Mesenchymal stem cell (in vitro differentiated cells and primary cell): ENCODE data around the gene CCDC102B.

ENCODE experiments used
- DNase-seq: peaks from one replicate; pipeline ENCODE4 v3.0.0-alpha.2; 2013
- H2AFZ ChIP-seq: one replicate; pipeline ENCODE4 v1.6.1; 2013; ENCODE audit warnings: low read depth, mild to moderate bottlenecking, control low read depth, inconsistent platforms, low read length, moderate library complexity
- H2AK5ac ChIP-seq: 2 replicates; pipeline ENCODE4 v1.6.1; 2013; ENCODE audit warnings: low read length, moderate library complexity, mild to moderate bottlenecking, inconsistent platforms; ENCODE audit not compliant: severe bottlenecking
- H2BK120ac ChIP-seq: one replicate; pipeline ENCODE4 v1.6.1; 2013; ENCODE audit warnings: low read depth, mild to moderate bottlenecking, inconsistent platforms, low read length, moderate library complexity
- H2BK12ac ChIP-seq, 2 experiments: one replicate each; pipeline ENCODE4 v1.6.1; 2013; ENCODE audit warnings: inconsistent platforms in 2 of 2, low read length in 2 of 2, mild to moderate bottlenecking in 2 of 2, moderate library complexity in 2 of 2, control low read depth in 1 of 2
- H2BK15ac ChIP-seq: one replicate; pipeline ENCODE4 v1.6.1; 2013; ENCODE audit warnings: mild to moderate bottlenecking, low read depth, inconsistent platforms; ENCODE audit not compliant: poor library complexity, severe bottlenecking
- H2BK5ac ChIP-seq: 2 replicates; pipeline ENCODE4 v1.6.1; 2013; ENCODE audit warnings: low read depth, mild to moderate bottlenecking, low read length, control low read depth, inconsistent platforms; ENCODE audit not compliant: poor library complexity, severe bottlenecking
- H3K14ac ChIP-seq, 2 experiments: one replicate each; pipeline ENCODE4 v1.6.1; 2013; ENCODE audit warnings: inconsistent platforms in 2 of 2, low read length in 2 of 2, control low read depth in 1 of 2, mild to moderate bottlenecking in 1 of 2, moderate library complexity in 1 of 2
- H3K18ac ChIP-seq, 2 experiments: one replicate each; pipeline ENCODE4 v1.6.1; 2013; ENCODE audit warnings: inconsistent platforms in 2 of 2, low read length in 2 of 2, control low read depth in 1 of 2, low read depth in 1 of 2, mild to moderate bottlenecking in 1 of 2
- H3K23ac ChIP-seq, 2 experiments: one replicate each; pipeline ENCODE4 v1.6.1; 2013; ENCODE audit warnings: inconsistent platforms in 2 of 2, low read length in 2 of 2, mild to moderate bottlenecking in 2 of 2, moderate library complexity in 2 of 2, control low read depth in 1 of 2
- H3K27ac ChIP-seq: 2 replicates; pipeline ENCODE4 v1.5.1; 2013; ENCODE audit warnings: mild to moderate bottlenecking, moderate library complexity, low read length, control low read depth, inconsistent platforms; ENCODE audit not compliant: poor library complexity, severe bottlenecking
- H3K27me3 ChIP-seq, 2 experiments: 2 replicates each; pipeline versions ENCODE4 v1.6.1 to v1.7.0; 2013; ENCODE audit warnings: low read length in 2 of 2, mild to moderate bottlenecking in 2 of 2, moderate library complexity in 2 of 2, control low read depth in 1 of 2, inconsistent platforms in 1 of 2; ENCODE audit not compliant: control insufficient read depth in 1 of 2, insufficient read depth in 1 of 2
- H3K36me3 ChIP-seq, 2 experiments: 2 replicates each; pipeline versions ENCODE4 v1.6.1 to v1.7.0; 2013; ENCODE audit warnings: low read length in 2 of 2, control low read depth in 1 of 2, inconsistent platforms in 1 of 2, low read depth in 1 of 2, mild to moderate bottlenecking in 1 of 2; ENCODE audit not compliant: insufficient read depth in 2 of 2, control insufficient read depth in 1 of 2
- H3K4ac ChIP-seq, 2 experiments: one replicate each; pipeline ENCODE4 v1.6.1; 2013; ENCODE audit warnings: inconsistent platforms in 2 of 2, low read length in 2 of 2, mild to moderate bottlenecking in 2 of 2, moderate library complexity in 2 of 2, control low read depth in 1 of 2, low read depth in 1 of 2
- H3K4me1 ChIP-seq: 2 replicates; pipeline ENCODE4 v1.6.1; 2013; ENCODE audit warnings: low read depth, low read length, control low read depth; ENCODE audit not compliant: control insufficient read depth, insufficient read depth
- H3K4me2 ChIP-seq: 2 replicates; pipeline ENCODE4 v1.6.1; 2013; ENCODE audit warnings: low read length, mild to moderate bottlenecking, inconsistent platforms; ENCODE audit not compliant: poor library complexity, severe bottlenecking
- H3K4me3 ChIP-seq, 2 experiments: 2 replicates each; pipeline versions ENCODE4 v1.5.1 to v1.7.0; 2013; ENCODE audit warnings: low read length in 2 of 2, mild to moderate bottlenecking in 2 of 2, control low read depth in 1 of 2, low read depth in 1 of 2; ENCODE audit not compliant: insufficient read depth in 1 of 2
- H3K79me1 ChIP-seq: replicated peaks from 2 replicates; pipeline ENCODE4 v1.6.1; 2013; ENCODE audit warnings: mild to moderate bottlenecking, control low read depth, low read length, inconsistent platforms; ENCODE audit not compliant: poor library complexity, severe bottlenecking
- H3K9ac ChIP-seq: 2 replicates; pipeline ENCODE4 v1.7.0; 2013; ENCODE audit warnings: mild to moderate bottlenecking, low read length, moderate library complexity
- H3K9me3 ChIP-seq: 2 replicates; pipeline ENCODE4 v1.7.0; 2013; ENCODE audit warnings: mild to moderate bottlenecking, low read length; ENCODE audit not compliant: control insufficient read depth
- H4K8ac ChIP-seq: one replicate; pipeline ENCODE4 v1.6.1; 2013; ENCODE audit warnings: inconsistent platforms, mild to moderate bottlenecking, low read length, moderate library complexity
- H4K91ac ChIP-seq: one replicate; pipeline ENCODE4 v1.6.1; 2013; ENCODE audit warnings: mild to moderate bottlenecking, low read length, inconsistent platforms
- WGBS: methylation state at CpG from one replicate; pipeline ENCODE4 v1.1.7; 2013; ENCODE audit warnings: mixed read lengths; 5-methylcytosine and 5-hydroxymethylcytosine counted together

Gene CCDC102B

GRCh38 chr18:68764016-68764415 is 33.9 kb upstream of the CCDC102B start:
- no peak overlapping the region for H2BK15ac ChIP-seq
- H3K4me3 ChIP-seq = no peak overlapping the region
- H3K27me3 ChIP-seq = no peaks in the 10 kb centered on the region
- DNase-seq = peak; percentile 22
- no peak overlapping the region for H3K14ac ChIP-seq
- H3K23ac ChIP-seq = no peak overlapping the region
- H4K91ac ChIP-seq = no peak overlapping the region
- H2AK5ac ChIP-seq = no peak overlapping the region
- no peak overlapping the region for H3K4me2 ChIP-seq
- H2BK5ac ChIP-seq = no peak overlapping the region
- H2BK12ac ChIP-seq = no peak overlapping the region
- H3K4me1 ChIP-seq = no peaks in the 10 kb centered on the region
- H2BK120ac ChIP-seq = no peak overlapping the region
- no peak overlapping the region for H3K18ac ChIP-seq
- H3K9me3 ChIP-seq = peaks cover 12% of the 10 kb centered on the region
- H2AFZ ChIP-seq = no peak overlapping the region
- no peaks in the 10 kb centered on the region for H3K36me3 ChIP-seq
- peak overlapping the region; percentile 46 for H3K9ac ChIP-seq
- no peak overlapping the region for H3K27ac ChIP-seq
- no peak overlapping the region for H3K4ac ChIP-seq
- no peak overlapping the region for H4K8ac ChIP-seq
- H3K79me1 ChIP-seq = no peaks in the 10 kb centered on the region
- WGBS = 69% methylated on average over 2 of the region's 2 CpGs

DNA sequence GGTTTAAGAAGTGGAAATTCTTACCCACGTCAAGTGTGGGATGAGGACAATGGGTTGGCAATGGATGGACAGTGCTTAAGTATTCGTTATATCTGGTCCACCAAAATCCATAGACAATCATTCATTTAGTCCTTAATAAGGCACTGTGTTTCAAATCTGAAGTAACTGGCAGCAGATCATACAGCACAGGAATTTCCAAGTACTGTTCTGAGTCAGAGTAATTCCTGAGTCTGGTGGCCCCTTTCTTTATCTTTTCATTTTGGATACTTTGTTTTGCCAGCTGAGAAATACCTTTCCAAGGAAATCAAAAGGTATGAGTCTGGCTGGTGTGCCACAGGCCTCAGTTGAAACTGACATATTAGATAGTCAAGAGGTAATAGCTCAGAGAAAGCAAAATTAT is 31.4 kb upstream of the CCDC102B start:
- no peaks in the 10 kb centered on the region for H3K36me3 ChIP-seq
- WGBS = 84% methylated on average over 2 of the region's 2 CpGs
- no peak overlapping the region for H2AK5ac ChIP-seq
- no peak overlapping the region for H3K18ac ChIP-seq
- H4K8ac ChIP-seq = no peak overlapping the region
- no peak overlapping the region for H3K14ac ChIP-seq
- H3K4me3 ChIP-seq = no peak overlapping the region
- H3K4me1 ChIP-seq = no peaks in the 10 kb centered on the region
- H2AFZ ChIP-seq = no peak overlapping the region
- H3K23ac ChIP-seq = no peak overlapping the region
- H2BK15ac ChIP-seq = no peak overlapping the region
- no peaks in the 10 kb centered on the region for H3K27me3 ChIP-seq
- no peak overlapping the region for H3K4ac ChIP-seq
- H3K27ac ChIP-seq = no peak overlapping the region
- no peak overlapping the region for H4K91ac ChIP-seq
- H2BK120ac ChIP-seq = no peak overlapping the region
- H2BK12ac ChIP-seq = no peak overlapping the region
- no peak overlapping the region for H3K4me2 ChIP-seq
- no peak for DNase-seq
- H3K9ac ChIP-seq = no peak overlapping the region
- peaks cover 6% of the 10 kb centered on the region for H3K9me3 ChIP-seq
- H3K79me1 ChIP-seq = no peaks in the 10 kb centered on the region
- no peak overlapping the region for H2BK5ac ChIP-seq

DNA sequence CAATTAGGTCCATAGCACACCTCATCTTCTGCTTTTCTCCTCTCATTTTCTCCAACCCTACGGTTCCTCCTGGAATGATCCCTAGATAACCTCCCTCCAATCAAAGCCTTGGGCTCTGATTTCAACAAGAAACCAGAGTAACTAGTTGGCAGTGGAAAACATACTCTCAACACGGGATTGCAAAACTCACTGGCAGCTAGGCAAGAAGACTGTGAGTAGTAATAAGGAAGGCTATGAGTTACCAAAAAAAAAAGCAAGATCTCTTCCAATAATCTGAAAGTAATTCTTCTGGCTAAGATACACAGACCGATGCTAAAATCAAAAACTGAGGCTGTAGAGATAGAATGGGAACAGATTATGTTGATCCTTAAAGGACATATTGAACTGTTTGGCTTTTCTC is 28.4 kb upstream of the CCDC102B start:
- H3K27me3 ChIP-seq = no peaks in the 10 kb centered on the region
- peak overlapping the region; percentile 38 for H3K9ac ChIP-seq
- H3K4me2 ChIP-seq = no peak overlapping the region
- no peak overlapping the region for H3K27ac ChIP-seq
- no peaks in the 10 kb centered on the region for H3K79me1 ChIP-seq
- WGBS = 97% methylated on average over 2 of the region's 3 CpGs
- DNase-seq = no peak
- no peak overlapping the region for H3K4ac ChIP-seq
- no peak overlapping the region for H2AFZ ChIP-seq
- no peak overlapping the region for H4K8ac ChIP-seq
- H3K36me3 ChIP-seq = no peaks in the 10 kb centered on the region
- H3K4me3 ChIP-seq = no peak overlapping the region
- H3K23ac ChIP-seq = no peak overlapping the region
- no peak overlapping the region for H2AK5ac ChIP-seq
- H2BK15ac ChIP-seq = no peak overlapping the region
- no peak overlapping the region for H3K18ac ChIP-seq
- H2BK120ac ChIP-seq = no peak overlapping the region
- H3K4me1 ChIP-seq = no peaks in the 10 kb centered on the region
- peaks cover 6% of the 10 kb centered on the region for H3K9me3 ChIP-seq
- H4K91ac ChIP-seq = no peak overlapping the region
- H2BK12ac ChIP-seq = no peak overlapping the region
- no peak overlapping the region for H2BK5ac ChIP-seq
- H3K14ac ChIP-seq = no peak overlapping the region

DNA sequence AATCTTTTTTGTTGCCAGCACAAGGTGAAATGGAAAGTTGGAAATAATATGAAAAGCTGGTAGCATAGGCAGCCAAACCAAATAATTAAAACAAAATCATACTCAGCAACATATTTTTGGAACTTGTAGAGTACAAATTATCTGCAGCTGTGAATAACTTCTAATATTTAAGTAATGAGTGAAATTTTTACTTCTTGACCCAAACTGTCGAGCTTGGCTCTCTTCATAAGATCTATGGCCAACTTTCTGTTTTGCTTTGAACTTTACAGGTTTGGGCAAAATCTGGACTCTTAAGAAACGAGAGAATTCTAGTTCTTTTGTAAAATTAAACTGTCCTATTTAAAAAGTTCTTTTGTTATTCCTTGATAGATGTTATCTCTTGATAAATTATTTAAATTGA is 25.6 kb upstream of the CCDC102B start:
- Histone ChIP-seq H2BK15ac (no peak overlapping the region), H3K27me3 (no peaks in the 10 kb centered on the region), H3K27ac (no peak overlapping the region), H3K4ac (no peak overlapping the region), H2BK5ac (no peak overlapping the region), H3K36me3 (no peaks in the 10 kb centered on the region), H3K4me1 (no peaks in the 10 kb centered on the region), H3K23ac (no peak overlapping the region), H2BK12ac (no peak overlapping the region), H3K9ac (peak overlapping the region; percentile 18), H3K9me3 (peaks cover 6% of the 10 kb centered on the region), H3K79me1 (no peaks in the 10 kb centered on the region), H3K4me3 (no peak overlapping the region), H3K14ac (no peak overlapping the region), H2AFZ (no peak overlapping the region), H4K91ac (no peak overlapping the region), H3K18ac (no peak overlapping the region), H4K8ac (no peak overlapping the region), H2AK5ac (no peak overlapping the region), H2BK120ac (no peak overlapping the region), H3K4me2 (no peak overlapping the region)
- DNase-seq = no peak
- WGBS = no CpG with 5 or more reads among the region's 2 CpGs
